B cell (primary cell): Measurements from ENCODE around the gene PCDH9. TPM values are rescaled to one million over a fixed set of nuclear protein-coding genes. Genes with fewer than 3 reads are reported as not detected.

ENCODE experiments used
- ATAC-seq: fragments of 200-7000 bp; cut with Tn5 transposase; one replicate; pipeline ENCODE4 v1.10.0; 2021; ENCODE audit warnings: low read depth, mild to moderate bottlenecking, moderate number of reproducible peaks, moderate library complexity
- CTCF ChIA-PET: fragments of 350-600 bp; sonication (Branson Sonifier 250); formaldehyde crosslinking; loops from one replicate; lab custom pipeline; 2021; ENCODE audit warnings: antibody characterized with exemption, inconsistent platforms; lab: Charles Lee
- POLR2A ChIA-PET: fragments of 350-600 bp; sonication (Branson Sonifier 250); formaldehyde crosslinking; loops from one replicate; lab custom pipeline; 2021; ENCODE audit warnings: antibody characterized with exemption; lab: Charles Lee
- DNase-seq: peaks from one replicate; pipeline ENCODE4 v3.0.0; 2013
- H2AFZ ChIP-seq: 2 replicates; pipeline ENCODE4 v1.6.1; 2012; ENCODE audit warnings: mild to moderate bottlenecking, low read depth, low read length; ENCODE audit not compliant: insufficient read depth, poor library complexity, severe bottlenecking
- H3K27ac ChIP-seq, 2 donors: 1 replicate in 1 of 2; 2 replicates in 1 of 2; pipeline ENCODE4 v1.5.1; 2012 to 2013; ENCODE audit warnings: low read length in 2 of 2, mild to moderate bottlenecking in 2 of 2, moderate library complexity in 1 of 2
- H3K27me3 ChIP-seq, 4 experiments: fragments of 200-600 bp in 1 of 4; sonication (generic) in 1 of 4; replicated peaks in 1 of 4; 1 replicate in 2 of 4; 2 replicates in 2 of 4; pipeline versions ENCODE4 v1.6.1 to v1.7.0; 2013 to 2016; ENCODE audit warnings: low read length in 3 of 4, mild to moderate bottlenecking in 2 of 4, mixed read lengths in 1 of 4, moderate library complexity in 1 of 4; ENCODE audit not compliant: insufficient read depth in 4 of 4, control insufficient read depth in 3 of 4; ENCODE audit errors: control extremely low read depth in 1 of 4
- H3K36me3 ChIP-seq, 2 experiments: replicated peaks in 1 of 2; 1 replicate in 1 of 2; 2 replicates in 1 of 2; pipeline versions ENCODE4 v1.6.1 to v1.7.1; 2013; ENCODE audit warnings: low read length in 1 of 2; ENCODE audit not compliant: insufficient read depth in 2 of 2, control insufficient read depth in 1 of 2; ENCODE audit errors: control extremely low read depth in 1 of 2, extremely low read depth in 1 of 2
- H3K4me1 ChIP-seq, 2 donors: fragments of 200-600 bp in 1 of 2; sonication (generic) in 1 of 2; 1 replicate in 1 of 2; 2 replicates in 1 of 2; pipeline versions ENCODE4 v1.5.1 to v1.6.1; 2013 to 2017; ENCODE audit warnings: low read length in 2 of 2; ENCODE audit not compliant: control insufficient read depth in 2 of 2, insufficient read depth in 2 of 2
- H3K4me2 ChIP-seq: replicated peaks from 2 replicates; pipeline ENCODE3; 2012; ENCODE audit warnings: mild to moderate bottlenecking, low read depth, low read length; ENCODE audit not compliant: poor library complexity, severe bottlenecking
- H3K4me3 ChIP-seq, 5 experiments: fragments of 200-600 bp in 1 of 5; sonication (generic) in 1 of 5; 1 replicate in 3 of 5; 2 replicates in 2 of 5; pipeline versions ENCODE4 v1.5.1 to v1.7.0; 2011 to 2016; ENCODE audit warnings: low read length in 4 of 5, mild to moderate bottlenecking in 4 of 5, low read depth in 2 of 5, control low read depth in 1 of 5, moderate library complexity in 1 of 5; ENCODE audit not compliant: insufficient read depth in 1 of 5; ENCODE audit errors: control extremely low read depth in 1 of 5, extremely low read depth in 1 of 5
- H3K79me2 ChIP-seq: fragments of 200-600 bp; sonication (generic); one replicate; pipeline ENCODE4 v1.6.0; 2016; ENCODE audit warnings: low read length; ENCODE audit not compliant: control insufficient read depth, insufficient read depth
- H3K9ac ChIP-seq: fragments of 200-600 bp; sonication (generic); 2 replicates; pipeline ENCODE4 v1.6.1; 2017; ENCODE audit warnings: mild to moderate bottlenecking, low read length, moderate library complexity
- H3K9me3 ChIP-seq, 3 donors: one replicate each; pipeline versions ENCODE4 v1.6.1 to v1.7.1; 2013; ENCODE audit warnings: low read length in 2 of 3; ENCODE audit not compliant: control insufficient read depth in 2 of 3, insufficient read depth in 1 of 3; ENCODE audit errors: control extremely low read depth in 1 of 3
- H4K20me1 ChIP-seq: 2 replicates; pipeline ENCODE4 v1.6.0; 2012; ENCODE audit warnings: mild to moderate bottlenecking, low read length; ENCODE audit not compliant: insufficient read depth, control insufficient read depth, poor library complexity, severe bottlenecking
- H3K27ac Mint-ChIP-seq: one replicate; pipeline ENCODE4 v1.8.0; 2021; ENCODE audit warnings: mixed read lengths
- H3K27me3 Mint-ChIP-seq: one replicate; pipeline ENCODE4 v1.8.0; 2021; ENCODE audit warnings: mixed read lengths
- H3K4me1 Mint-ChIP-seq: one replicate; pipeline ENCODE4 v1.8.0; 2021; ENCODE audit warnings: mixed read lengths
- H3K4me3 Mint-ChIP-seq: one replicate; pipeline ENCODE4 v1.8.0; 2021; ENCODE audit warnings: mixed read lengths
- H3K9me3 Mint-ChIP-seq: one replicate; pipeline ENCODE4 v1.8.0; 2022; ENCODE audit warnings: mixed read lengths; ENCODE audit not compliant: insufficient read depth
- EZH2 ChIP-seq: IDR thresholded peaks from 2 replicates; pipeline ENCODE4 v1.6.1; 2012; ENCODE audit warnings: borderline replicate concordance, low read depth, mild to moderate bottlenecking, moderate library complexity, low read length; ENCODE audit not compliant: insufficient read depth, poor library complexity, severe bottlenecking
- WGBS: methylation state at CpG from one replicate; pipeline ENCODE4 v1.1.5; 2013; ENCODE audit warnings: missing lambda C conversion rate; ENCODE audit not compliant: insufficient coverage; 5-methylcytosine and 5-hydroxymethylcytosine counted together
- intact Hi-C: fragments of 100-400 bp; cut with micrococcal nuclease; formaldehyde crosslinking; loops from one replicate; pipeline ENCODE4 v1.10.0; 2022
- polyA plus RNA-seq: library from polyadenylated mRNA; depleted of rRNA; stranded (reverse); fragments of >200 nt; gene quantifications from 2 replicates; pipeline ENCODE4 v1.2.3, GENCODE V29; 2012
- total RNA-seq, 2 donors: library from RNA; stranded (reverse); fragments of 120-200 nt in 1 of 2; gene quantifications; 1 replicate in 1 of 2; 2 replicates in 1 of 2; pipeline versions ENCODE4 v1.2.3 to v1.2.4, GENCODE V29; 2013 to 2022
- TF ChIP-seq, protein P1 (sequence below): fragments of 200-600 bp; IDR thresholded peaks from one replicate; pipeline ENCODE4 v1.8.0; 2022; ENCODE audit warnings: antibody characterized with exemption, mild to moderate bottlenecking

The PCDH9 gene
- total and polyA plus RNA-seq, 2 donors (not counting 1 experiment from before 2014, with no cell fraction given), result 13.1 to 21.8 TPM

DNA sequence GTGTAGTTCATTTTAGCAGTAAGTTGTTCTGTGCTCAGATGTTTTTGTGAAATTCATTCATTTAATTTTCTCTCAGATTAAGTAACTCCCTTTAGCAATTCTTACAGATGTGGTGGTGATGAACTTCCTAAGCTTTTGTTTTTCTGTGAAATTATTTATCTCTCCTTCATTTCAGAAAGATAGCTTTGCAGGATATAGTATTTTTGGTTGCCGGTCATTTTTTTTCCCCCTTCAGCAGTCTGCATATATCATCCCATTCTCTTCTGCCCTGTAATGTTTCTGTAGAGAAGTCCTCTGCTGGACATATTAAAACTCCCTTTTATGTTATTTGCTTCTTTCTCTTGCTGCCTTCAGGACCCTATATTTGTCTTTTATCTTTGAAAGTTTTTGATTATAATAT is 470.2 kb downstream of the PCDH9 start:
- WGBS, result no CpG with 5 or more reads among the region's 1 CpG
- Histone ChIP-seq H3K9ac (no peak overlapping the region), H3K4me1 (no peaks in the 10 kb centered on the region), H4K20me1 (no peaks in the 10 kb centered on the region), H3K4me2 (no peak overlapping the region), H3K27me3 (no peaks in the 10 kb centered on the region), H3K27ac (no peak overlapping the region), H2AFZ (no peak overlapping the region), H3K36me3 (no peaks in the 10 kb centered on the region), H3K4me3 (no peak overlapping the region), H3K9me3 (peaks cover 9 to 21% (median 11%) of the 10 kb centered on the region in 3 donors), H3K79me2 (no peaks in the 10 kb centered on the region)
- no peak for ATAC-seq
- intact Hi-C loops, result no loop called here
- H3K27me3 Mint-ChIP-seq, result no peaks in the 10 kb centered on the region
- DNase-seq, result no peak
- no peak overlapping the region for H3K27ac Mint-ChIP-seq
- ChIA-PET POLR2A (no interaction called here), CTCF (no interaction called here)
- no peak for TF ChIP-seq EZH2
- TF ChIP-seq, protein P1, sequence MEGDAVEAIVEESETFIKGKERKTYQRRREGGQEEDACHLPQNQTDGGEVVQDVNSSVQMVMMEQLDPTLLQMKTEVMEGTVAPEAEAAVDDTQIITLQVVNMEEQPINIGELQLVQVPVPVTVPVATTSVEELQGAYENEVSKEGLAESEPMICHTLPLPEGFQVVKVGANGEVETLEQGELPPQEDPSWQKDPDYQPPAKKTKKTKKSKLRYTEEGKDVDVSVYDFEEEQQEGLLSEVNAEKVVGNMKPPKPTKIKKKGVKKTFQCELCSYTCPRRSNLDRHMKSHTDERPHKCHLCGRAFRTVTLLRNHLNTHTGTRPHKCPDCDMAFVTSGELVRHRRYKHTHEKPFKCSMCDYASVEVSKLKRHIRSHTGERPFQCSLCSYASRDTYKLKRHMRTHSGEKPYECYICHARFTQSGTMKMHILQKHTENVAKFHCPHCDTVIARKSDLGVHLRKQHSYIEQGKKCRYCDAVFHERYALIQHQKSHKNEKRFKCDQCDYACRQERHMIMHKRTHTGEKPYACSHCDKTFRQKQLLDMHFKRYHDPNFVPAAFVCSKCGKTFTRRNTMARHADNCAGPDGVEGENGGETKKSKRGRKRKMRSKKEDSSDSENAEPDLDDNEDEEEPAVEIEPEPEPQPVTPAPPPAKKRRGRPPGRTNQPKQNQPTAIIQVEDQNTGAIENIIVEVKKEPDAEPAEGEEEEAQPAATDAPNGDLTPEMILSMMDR, result no peak
- H3K9me3 Mint-ChIP-seq, result no peaks in the 10 kb centered on the region
- H3K4me1 Mint-ChIP-seq, result no peaks in the 10 kb centered on the region
- H3K4me3 Mint-ChIP-seq, result no peak overlapping the region

GRCh38 chr13:66751691-66752090 is 478.4 kb downstream of the PCDH9 start:
- POLR2A ChIA-PET, result no interaction called here
- H3K27ac ChIP-seq, result no peak overlapping the region
- TF ChIP-seq EZH2, result no peak
- TF ChIP-seq, protein P1, result no peak
- no peaks in the 10 kb centered on the region for H3K27me3 ChIP-seq
- peaks cover 9% of the 10 kb centered on the region for H3K4me1 Mint-ChIP-seq
- ATAC-seq (no peak), DNase-seq (no peak)
- CTCF ChIA-PET, result no interaction called here
- peaks cover 4% of the 10 kb centered on the region for H3K9me3 Mint-ChIP-seq
- no peak overlapping the region for H3K4me3 Mint-ChIP-seq
- H3K9ac ChIP-seq, result no peak overlapping the region
- H3K79me2 ChIP-seq, result no peaks in the 10 kb centered on the region
- H3K9me3 ChIP-seq, result peaks cover 0 to 7% (median 1%) of the 10 kb centered on the region in 3 donors
- H3K4me3 ChIP-seq, result no peak overlapping the region
- intact Hi-C loops, result no loop called here
- H3K4me2 ChIP-seq, result no peak overlapping the region
- H3K36me3 ChIP-seq, result no peaks in the 10 kb centered on the region
- WGBS, result no CpG with 5 or more reads among the region's 2 CpGs
- H4K20me1 ChIP-seq, result no peaks in the 10 kb centered on the region
- no peaks in the 10 kb centered on the region for H3K4me1 ChIP-seq
- no peak overlapping the region for H2AFZ ChIP-seq
- H3K27ac Mint-ChIP-seq, result no peak overlapping the region
- H3K27me3 Mint-ChIP-seq, result no peaks in the 10 kb centered on the region
